ENCODE data around the gene VAMP5. TPM values are rescaled to one million over a fixed set of nuclear protein-coding genes. Genes with fewer than 3 reads are reported as not detected.

VAMP5 gene
- total RNA-seq, 1 experiment from 2014 or later = 0.59 TPM

DNA sequence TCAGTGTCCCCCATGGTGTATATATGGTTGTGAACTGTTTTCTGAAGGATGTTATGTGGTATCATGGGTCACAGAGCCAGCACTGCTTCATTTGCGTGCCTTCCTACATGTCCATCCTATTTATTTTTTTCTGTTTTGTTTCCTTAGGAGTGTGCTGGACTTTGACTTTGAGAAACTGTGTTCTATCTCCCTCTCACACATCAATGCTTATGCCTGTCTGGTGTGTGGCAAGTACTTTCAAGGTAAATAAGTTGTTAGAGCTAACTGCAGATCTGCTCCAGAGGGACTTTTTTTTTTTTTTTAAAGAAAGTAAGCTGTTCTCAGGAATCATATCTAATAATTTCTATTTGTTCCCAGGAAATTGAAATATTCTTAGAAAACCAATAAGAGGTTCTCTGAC lies 37.1 kb downstream of the VAMP5 start:
- Histone ChIP-seq H3T11ph (ENCODE audit: low read length) (no peak overlapping the region), H4K20me1 (ENCODE audit: control insufficient read depth, insufficient read depth, insufficient read length) (no peaks in the 10 kb centered on the region), H3K79me1 (ENCODE audit: insufficient read depth, low read depth, low read length, poor library complexity, severe bottlenecking) (peaks cover 18% of the 10 kb centered on the region), H3K4me2 (ENCODE audit: insufficient read depth, insufficient read length, low read length) (no peak overlapping the region), H3K79me2 (ENCODE audit: insufficient read depth, low read length) (peaks cover 13% of the 10 kb centered on the region; the same call in 1 of the 2 replicates), H2BK12ac (ENCODE audit: insufficient read length, low read depth, low read length) (no peak overlapping the region), H3K27ac (ENCODE audit: insufficient read length, low read depth, low read length) (no peak overlapping the region), H2BK20ac (ENCODE audit: low read depth, low read length, poor library complexity, severe bottlenecking) (no peak overlapping the region), H3K23ac (ENCODE audit: insufficient read length, low read depth, low read length) (no peak overlapping the region), H4K8ac (replicated peaks; ENCODE audit: insufficient read length, low read depth, low read length) (no peak overlapping the region), H2AK5ac (ENCODE audit: insufficient read length, low read length) (no peak overlapping the region), H2AFZ (ENCODE audit: low read length) (no peak overlapping the region), H3K4ac (ENCODE audit: low read depth, low read length) (no peak overlapping the region), H3K14ac (ENCODE audit: insufficient read depth, low read length) (no peak overlapping the region), H4K5ac (ENCODE audit: insufficient read length, low read depth, low read length) (no peak overlapping the region), H2BK15ac (ENCODE audit: low read depth, low read length) (no peak overlapping the region), H3K9me3 (ENCODE audit: control insufficient read depth, low read depth, low read length) (no peaks in the 10 kb centered on the region), H3K9ac (ENCODE audit: extremely low read depth, insufficient read length, low read length) (no peak overlapping the region), H3K18ac (ENCODE audit: insufficient read length, low read depth, low read length) (no peak overlapping the region), H3K4me1 (ENCODE audit: insufficient read depth, low read length) (no peaks in the 10 kb centered on the region; the same call in 1 of the 2 replicates), H2BK5ac (ENCODE audit: insufficient read length, low read length) (no peak overlapping the region), H3K56ac (ENCODE audit: insufficient read length, low read depth, low read length) (no peak overlapping the region), H3K27me3 (ENCODE audit: insufficient read depth, low read length) (no peaks in the 10 kb centered on the region), H3K23me2 (ENCODE audit: insufficient read length, low read depth, low read length, poor library complexity, severe bottlenecking) (no peaks in the 10 kb centered on the region), H2BK120ac (ENCODE audit: low read depth, low read length, poor library complexity, severe bottlenecking) (no peak overlapping the region), H4K91ac (ENCODE audit: insufficient read length, low read depth, low read length) (no peak overlapping the region)
- TF ChIP-seq, protein P1, sequence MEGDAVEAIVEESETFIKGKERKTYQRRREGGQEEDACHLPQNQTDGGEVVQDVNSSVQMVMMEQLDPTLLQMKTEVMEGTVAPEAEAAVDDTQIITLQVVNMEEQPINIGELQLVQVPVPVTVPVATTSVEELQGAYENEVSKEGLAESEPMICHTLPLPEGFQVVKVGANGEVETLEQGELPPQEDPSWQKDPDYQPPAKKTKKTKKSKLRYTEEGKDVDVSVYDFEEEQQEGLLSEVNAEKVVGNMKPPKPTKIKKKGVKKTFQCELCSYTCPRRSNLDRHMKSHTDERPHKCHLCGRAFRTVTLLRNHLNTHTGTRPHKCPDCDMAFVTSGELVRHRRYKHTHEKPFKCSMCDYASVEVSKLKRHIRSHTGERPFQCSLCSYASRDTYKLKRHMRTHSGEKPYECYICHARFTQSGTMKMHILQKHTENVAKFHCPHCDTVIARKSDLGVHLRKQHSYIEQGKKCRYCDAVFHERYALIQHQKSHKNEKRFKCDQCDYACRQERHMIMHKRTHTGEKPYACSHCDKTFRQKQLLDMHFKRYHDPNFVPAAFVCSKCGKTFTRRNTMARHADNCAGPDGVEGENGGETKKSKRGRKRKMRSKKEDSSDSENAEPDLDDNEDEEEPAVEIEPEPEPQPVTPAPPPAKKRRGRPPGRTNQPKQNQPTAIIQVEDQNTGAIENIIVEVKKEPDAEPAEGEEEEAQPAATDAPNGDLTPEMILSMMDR (conservative IDR thresholded peaks at IDR 0.05) = no peak
- DNase-seq = no peak
- H3K9me3 Mint-ChIP-seq = no peaks in the 10 kb centered on the region
- no peaks in the 10 kb centered on the region for H3K27me3 Mint-ChIP-seq (ENCODE audit: low read depth)
- peaks cover 39 to 68% (median 56%) of the 10 kb centered on the region in 3 experiments for H3K36me3 Mint-ChIP-seq (ENCODE audit: insufficient read depth in 1 of 3, low read depth in 3 of 3)
- peaks cover 5 to 9% of the 10 kb centered on the region in 2 experiments; a peak in 3 of 4 replicates for H3K4me1 Mint-ChIP-seq
- no peak overlapping the region for H3K4me3 Mint-ChIP-seq
- no CpG with 5 or more reads among the region's 1 CpG for WGBS (ENCODE audit: extremely low coverage, insufficient read length, low lambda C conversion rate)
- no peak overlapping the region for H3K27ac Mint-ChIP-seq

Measured in H9 (cell line).